ENCODE measurements around the gene KCNQ1.

The KCNQ1 gene

GRCh38 chr11:2731130-2732125 is 286.6 kb downstream of the KCNQ1 start:
- DNase-seq (ENCODE audit: low read depth), result no peak
- in situ Hi-C loops (cut with HindIII; ENCODE audit: low sequenced_read_pairs), result no loop called here
- TF ChIP-seq CTCF (IDR thresholded peaks at IDR 0.05; ENCODE audit: low read depth, low read length, missing control alignments), result no peak
- H3K4me3 ChIP-seq (ENCODE audit: low read depth, low read length), result no peak overlapping the region

- DNase-seq (ENCODE audit: low read depth), result no peak
- in situ Hi-C loops (cut with HindIII; ENCODE audit: low sequenced_read_pairs), result no loop called here
- H3K4me3 ChIP-seq (ENCODE audit: low read depth, low read length), result no peak overlapping the region
- no peak for TF ChIP-seq CTCF (IDR thresholded peaks at IDR 0.05; ENCODE audit: low read depth, low read length, missing control alignments)
Measured at GRCh38 chr11:2732261-2732939, 287.6 kb downstream of the KCNQ1 start.

GRCh38 chr11:2732940-2733628 is 288.3 kb downstream of the KCNQ1 start:
- in situ Hi-C loops (cut with HindIII; ENCODE audit: low sequenced_read_pairs), result no loop called here
- DNase-seq (ENCODE audit: low read depth), result no peak
- no peak overlapping the region for H3K4me3 ChIP-seq (ENCODE audit: low read depth, low read length)
- TF ChIP-seq CTCF (IDR thresholded peaks at IDR 0.05; ENCODE audit: low read depth, low read length, missing control alignments), result no peak

DNA sequence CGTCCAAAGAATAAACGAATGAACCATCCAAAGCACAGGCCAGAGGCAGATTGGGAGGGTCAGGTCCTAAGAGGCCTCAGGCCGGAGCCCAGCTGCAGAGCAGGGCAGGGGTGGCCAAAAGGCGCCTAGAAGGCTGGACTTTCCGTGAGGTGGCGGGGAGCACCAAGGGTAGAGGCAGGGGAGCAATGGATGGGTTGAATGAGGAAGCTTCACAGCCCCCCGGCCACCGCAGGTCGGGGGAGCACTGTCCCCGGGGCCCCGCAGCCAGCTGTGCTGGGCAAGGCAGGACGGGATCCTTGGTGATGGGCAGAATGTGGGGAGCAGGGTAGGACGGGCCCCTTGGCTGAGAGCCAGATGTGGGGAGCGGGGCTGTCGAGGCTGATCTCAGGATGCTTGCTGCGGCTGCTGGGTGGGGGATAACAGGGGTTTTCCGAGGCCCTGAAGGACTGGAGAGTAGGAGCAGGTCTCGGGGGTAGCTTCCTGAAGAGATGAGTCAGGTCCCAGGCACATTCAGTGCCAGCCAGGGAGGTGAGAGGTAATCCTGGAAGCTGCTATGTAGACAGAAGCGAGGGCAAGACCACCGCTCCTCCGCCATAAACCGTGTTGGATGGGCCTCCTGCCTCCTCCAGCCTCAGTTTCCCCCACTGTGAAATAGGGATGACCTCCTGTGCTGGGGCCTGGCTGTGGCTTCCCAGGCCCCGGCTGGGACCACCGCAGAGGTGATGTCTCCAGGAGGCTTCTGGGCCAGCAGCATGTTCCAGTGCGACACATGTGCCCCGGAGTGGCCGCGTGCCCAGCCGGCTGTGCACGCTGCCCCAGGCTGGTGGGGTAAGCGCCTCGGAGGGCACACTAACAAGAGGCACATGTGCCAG is 289.6 kb downstream of the KCNQ1 start:
- in situ Hi-C loops (cut with HindIII; ENCODE audit: low sequenced_read_pairs), result no loop called here
- TF ChIP-seq CTCF (IDR thresholded peaks at IDR 0.05; ENCODE audit: low read depth, low read length, missing control alignments), result no peak
- H3K4me3 ChIP-seq (ENCODE audit: low read depth, low read length), result no peak overlapping the region
- no peak for DNase-seq (ENCODE audit: low read depth)

DNA sequence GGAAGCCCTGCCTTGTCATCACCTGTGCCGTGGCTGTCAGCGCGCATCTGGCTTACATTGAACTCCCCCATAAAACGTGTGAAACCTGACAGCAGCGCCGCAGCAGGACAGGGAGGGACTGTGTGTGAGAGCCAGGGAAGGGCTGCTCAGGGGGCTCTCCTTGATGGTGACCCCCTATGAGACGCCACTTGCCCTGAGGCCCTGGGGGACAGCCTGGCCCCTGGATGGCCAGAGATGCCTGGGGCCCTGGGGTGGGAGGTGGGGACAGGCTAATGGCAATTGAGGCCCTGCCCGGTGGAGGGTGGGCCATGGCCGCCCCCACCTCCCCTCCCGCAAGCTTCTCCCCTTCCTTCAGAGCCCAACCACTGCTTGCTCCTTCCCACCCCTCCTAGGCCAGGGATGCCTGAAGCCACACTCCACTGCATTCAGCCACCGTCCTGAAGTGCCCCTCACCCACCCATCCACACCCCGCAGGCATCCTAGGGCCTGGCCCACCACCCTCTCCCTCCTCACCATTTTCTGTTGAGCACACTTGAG is 290.3 kb downstream of the KCNQ1 start:
- TF ChIP-seq CTCF (IDR thresholded peaks at IDR 0.05; ENCODE audit: low read depth, low read length, missing control alignments), result no peak
- in situ Hi-C loops (cut with HindIII; ENCODE audit: low sequenced_read_pairs), result no loop called here

More for the DNA sequence above, 290.3 kb downstream of the KCNQ1 start:
- no peak overlapping the region for H3K4me3 ChIP-seq (ENCODE audit: low read depth, low read length)
- DNase-seq (ENCODE audit: low read depth), result no peak

Measured in astrocyte of the cerebellum (primary cell).